Right renal pelvis (tissue), 4 donors: ENCODE data around the gene TMEM213. TPM values are rescaled to one million over a fixed set of nuclear protein-coding genes. Genes with fewer than 3 reads are reported as not detected.

ENCODE experiments used
- DNase-seq, 4 donors: peaks; one replicate each; pipeline ENCODE4 v3.0.0-alpha.2; 2013; ENCODE audit warnings: low read depth in 4 of 4, low spot score in 3 of 4, missing footprints in 1 of 4
- polyA plus RNA-seq, 4 donors: library from polyadenylated mRNA; unstranded; fragments of 120-200 nt; gene quantifications; one replicate each; pipeline ENCODE4 v1.2.1, GENCODE V29; 2013; ENCODE audit not compliant: insufficient read length in 4 of 4

Gene TMEM213
- polyA plus RNA-seq, 4 donors, result 44.4 to 49.6 (median 47.3) TPM

GRCh38 chr7:138872576-138872975 lies 74.8 kb downstream of the TMEM213 start:
- DNase-seq, result no peak

GRCh38 chr7:138873220-138873892 lies 75.6 kb downstream of the TMEM213 start:
- no peak for DNase-seq

GRCh38 chr7:138875794-138876193 lies 78.0 kb downstream of the TMEM213 start:
- DNase-seq, result no peak

- no peak for DNase-seq
Observed at GRCh38 chr7:138876326-138876725, 78.5 kb downstream of the TMEM213 start.

- no peak for DNase-seq
Observed at GRCh38 chr7:138878051-138878450, 80.3 kb downstream of the TMEM213 start.

- DNase-seq, result no peak
Observed at GRCh38 chr7:138878856-138879255, 81.1 kb downstream of the TMEM213 start.

- DNase-seq, result no peak
Observed at GRCh38 chr7:138879356-138879755, 81.6 kb downstream of the TMEM213 start.

GRCh38 chr7:138880881-138881578 lies 83.2 kb downstream of the TMEM213 start:
- DNase-seq, result no peak

GRCh38 chr7:138881579-138882188 lies 83.9 kb downstream of the TMEM213 start:
- no peak for DNase-seq

GRCh38 chr7:138882249-138882648 lies 84.5 kb downstream of the TMEM213 start:
- DNase-seq, result no peak

GRCh38 chr7:138885383-138886147 lies 87.8 kb downstream of the TMEM213 start:
- DNase-seq, result no peak

GRCh38 chr7:138886501-138886917 lies 88.7 kb downstream of the TMEM213 start:
- DNase-seq, result peak in 2 of 4 donors; percentile 54

- DNase-seq, result no peak
Observed at GRCh38 chr7:138887085-138887710, 89.4 kb downstream of the TMEM213 start.

Other genes with a start within 250 kb of the TMEM213 start
- gene SVOPL, start 96.6 kb upstream of the TMEM213 start, polyA plus RNA-seq, result 1 to 10 TPM; 2.3 to 5.1 (median 2.9) TPM
- 10 to 100 TPM; 67.5 to 80.5 (median 76.9) TPM for gene ATP6V0A4, start 202 bp downstream of the TMEM213 start, polyA plus RNA-seq
- 10 to 100 TPM; 12.2 to 14.0 (median 13.5) TPM for gene KIAA1549, start 183.4 kb downstream of the TMEM213 start, polyA plus RNA-seq
- gene ZC3HAV1L, start 238.0 kb downstream of the TMEM213 start, polyA plus RNA-seq, result 10 to 100 TPM; 16.5 to 20.2 (median 18.1) TPM